Gastrocnemius medialis (tissue), 4 donors: ENCODE data around the gene MAD2L1BP. TPM values are rescaled to one million over a fixed set of nuclear protein-coding genes. Genes with fewer than 3 reads are reported as not detected.

Experiments used
- ATAC-seq, 2 donors: fragments of 150-250 bp; one replicate each; pipeline ENCODE4 v1.9.1; 2016
- DNase-seq, 2 donors: peaks; one replicate each; pipeline ENCODE4 v3.0.0-alpha.2; 2019
- H3K27ac ChIP-seq, 4 donors: fragments of 200-600 bp; sonication (generic); 1 replicate in 1 of 4; 2 replicates in 3 of 4; pipeline ENCODE4 v1.5.1; 2016 to 2018; ENCODE audit warnings: mild to moderate bottlenecking in 2 of 4, moderate library complexity in 1 of 4
- H3K27me3 ChIP-seq, 3 donors: fragments of 200-600 bp; sonication (generic) in 2 of 3; 1 replicate in 1 of 3; 2 replicates in 2 of 3; pipeline versions ENCODE4 v1.5.1 to v1.6.0; 2016 to 2019; ENCODE audit warnings: mild to moderate bottlenecking in 1 of 3, moderate library complexity in 1 of 3
- H3K36me3 ChIP-seq, 2 donors: fragments of 200-600 bp; sonication (generic) in 1 of 2; one replicate each; pipeline ENCODE4 v1.5.1; 2017 to 2018
- H3K4me1 ChIP-seq, 2 donors: fragments of 200-600 bp; sonication (generic) in 1 of 2; one replicate each; pipeline ENCODE4 v1.5.1; 2016 to 2017; ENCODE audit warnings: mild to moderate bottlenecking in 2 of 2
- H3K4me3 ChIP-seq, 4 donors: fragments of 200-600 bp; sonication (generic) in 3 of 4; 1 replicate in 1 of 4; 2 replicates in 3 of 4; pipeline ENCODE4 v1.5.1; 2016 to 2019; ENCODE audit warnings: mild to moderate bottlenecking in 2 of 4
- H3K9me3 ChIP-seq, 3 donors: fragments of 200-600 bp; sonication (generic) in 2 of 3; 1 replicate in 1 of 3; 2 replicates in 2 of 3; pipeline ENCODE4 v1.5.1; 2016 to 2019
- POLR2A ChIP-seq, 2 donors: fragments of 450-650 bp; IDR thresholded peaks; one replicate each; pipeline ENCODE4 v1.6.1; 2017; ENCODE audit warnings: antibody characterized with exemption in 2 of 2, mild to moderate bottlenecking in 2 of 2, moderate library complexity in 2 of 2
- in situ Hi-C, 4 donors: fragments of 200-750 bp; cut with MboI; loops; one replicate each; pipeline versions ENCODE4 v1.15.0 to v1.8.0; 2017; ENCODE audit warnings: low sequenced_read_pairs in 4 of 4
- intact Hi-C: fragments of 100-400 bp; cut with DNase I; formaldehyde crosslinking; loops from one replicate; pipeline ENCODE4 v1.15.1; 2023; ENCODE audit warnings: low total_unique reads
- total RNA-seq, 4 donors: library from RNA; depleted of rRNA; stranded (reverse); fragments of >200 nt; gene quantifications; one replicate each; pipeline versions ENCODE4 v1.1.0 to v1.2.3, GENCODE V29; 2016
- TF ChIP-seq, protein P1 (sequence below), 5 experiments: fragments of 450-650 bp in 3 of 5; fragments of 200-600 bp in 2 of 5; sonication (generic) in 2 of 5; IDR thresholded peaks in 4 of 5; conservative IDR thresholded peaks in 1 of 5; 1 replicate in 4 of 5; 2 replicates in 1 of 5; pipeline ENCODE4 v1.5.1; 2016 to 2019; ENCODE audit warnings: antibody characterized with exemption in 5 of 5, mild to moderate bottlenecking in 3 of 5, moderate library complexity in 3 of 5

MAD2L1BP gene
- total RNA-seq, 4 donors from 2014 or later = 25.1 to 55.4 (median 25.2) TPM

DNA sequence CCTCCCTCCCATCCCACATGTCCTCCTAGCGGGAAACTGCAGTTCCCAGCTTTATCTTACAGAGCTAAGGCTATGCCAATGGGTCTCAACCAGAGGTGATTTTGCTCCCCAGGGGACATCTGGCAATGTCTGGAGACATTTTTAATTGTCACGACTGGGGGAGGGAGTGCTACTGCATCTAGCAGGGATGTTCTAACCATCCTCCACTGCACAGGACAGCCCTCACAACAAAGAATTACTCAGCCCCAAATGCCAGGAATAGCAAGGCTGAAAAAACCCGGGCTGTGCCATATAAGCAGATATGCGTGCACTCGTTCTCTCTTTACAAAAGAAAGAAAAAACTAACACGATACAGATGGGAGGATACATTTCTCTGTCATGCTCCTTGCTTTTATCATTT, 43.4 kb downstream of the MAD2L1BP start:
- Histone ChIP-seq H3K27me3 (no peaks in the 10 kb centered on the region), H3K36me3 (peaks cover 0 to 17% of the 10 kb centered on the region in 2 donors), H3K4me1 (peaks cover 90 to 97% of the 10 kb centered on the region in 2 donors), H3K9me3 (no peaks in the 10 kb centered on the region), H3K27ac (peak overlapping the region; percentile 95 to 97 (median 96)), H3K4me3 (peak overlapping the region in 2 of 4 donors; percentile 1 to 42)
- intact Hi-C loops = no loop called here
- peak in 1 of 2 donors; percentile 6 for ATAC-seq
- in situ Hi-C loops = no loop called here
- DNase-seq = peak in 1 of 2 donors; percentile 35
- TF ChIP-seq POLR2A (IDR thresholded peaks at IDR 0.05) = no peak
- TF ChIP-seq, protein P1, sequence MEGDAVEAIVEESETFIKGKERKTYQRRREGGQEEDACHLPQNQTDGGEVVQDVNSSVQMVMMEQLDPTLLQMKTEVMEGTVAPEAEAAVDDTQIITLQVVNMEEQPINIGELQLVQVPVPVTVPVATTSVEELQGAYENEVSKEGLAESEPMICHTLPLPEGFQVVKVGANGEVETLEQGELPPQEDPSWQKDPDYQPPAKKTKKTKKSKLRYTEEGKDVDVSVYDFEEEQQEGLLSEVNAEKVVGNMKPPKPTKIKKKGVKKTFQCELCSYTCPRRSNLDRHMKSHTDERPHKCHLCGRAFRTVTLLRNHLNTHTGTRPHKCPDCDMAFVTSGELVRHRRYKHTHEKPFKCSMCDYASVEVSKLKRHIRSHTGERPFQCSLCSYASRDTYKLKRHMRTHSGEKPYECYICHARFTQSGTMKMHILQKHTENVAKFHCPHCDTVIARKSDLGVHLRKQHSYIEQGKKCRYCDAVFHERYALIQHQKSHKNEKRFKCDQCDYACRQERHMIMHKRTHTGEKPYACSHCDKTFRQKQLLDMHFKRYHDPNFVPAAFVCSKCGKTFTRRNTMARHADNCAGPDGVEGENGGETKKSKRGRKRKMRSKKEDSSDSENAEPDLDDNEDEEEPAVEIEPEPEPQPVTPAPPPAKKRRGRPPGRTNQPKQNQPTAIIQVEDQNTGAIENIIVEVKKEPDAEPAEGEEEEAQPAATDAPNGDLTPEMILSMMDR (IDR thresholded peaks at IDR 0.05 in 4 of 5, conservative IDR thresholded peaks at IDR 0.05 in 1 of 5) = no peak

DNA sequence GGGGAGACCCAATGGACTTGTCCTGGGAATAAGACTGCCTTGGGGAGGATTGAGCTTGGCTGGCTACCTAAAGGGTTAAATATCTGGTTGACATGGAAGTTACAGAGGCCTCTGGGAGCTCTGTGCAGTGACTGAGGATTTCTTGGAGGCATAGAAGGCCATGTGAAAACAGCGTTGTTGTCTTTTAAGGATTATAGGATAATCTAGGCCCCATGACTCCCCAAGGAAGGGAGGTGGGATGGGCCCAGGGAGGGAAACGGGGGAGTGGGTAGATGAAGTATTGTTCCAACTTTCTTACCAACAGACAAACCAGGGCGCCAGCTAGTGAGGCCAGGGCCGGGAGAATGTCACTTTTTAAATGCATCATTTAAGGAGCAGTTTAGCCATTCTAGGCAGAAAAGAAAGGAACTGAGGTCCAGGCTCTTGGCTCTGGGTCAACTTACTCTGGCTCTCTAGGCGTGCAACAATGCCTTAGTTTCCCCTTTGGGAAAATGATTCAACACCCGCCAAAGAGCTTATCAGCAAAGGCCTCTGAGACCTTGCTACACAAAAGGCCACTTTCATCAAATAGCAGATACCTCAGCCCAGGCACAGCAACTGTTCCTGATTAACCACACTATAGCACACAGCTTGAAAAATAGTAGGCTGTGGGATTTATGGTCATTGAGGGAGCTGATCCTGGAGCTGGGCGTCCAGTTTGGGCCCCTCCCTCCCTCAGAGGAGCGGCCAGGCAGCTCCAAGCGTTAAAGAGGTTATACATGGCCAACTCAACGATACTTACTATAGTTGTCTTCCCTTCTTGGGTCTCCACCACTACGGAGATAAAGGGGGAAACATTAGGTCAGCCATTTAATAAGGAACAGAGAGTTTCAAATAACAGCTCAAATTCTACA, 44.9 kb downstream of the MAD2L1BP start:
- H3K27me3 ChIP-seq = no peaks in the 10 kb centered on the region
- intact Hi-C loops = no loop called here
- in situ Hi-C loops = no loop called here
- no peak for DNase-seq
- ATAC-seq = no peak
- peaks cover 0 to 3% of the 10 kb centered on the region in 2 donors for H3K36me3 ChIP-seq
- peaks cover 91 to 95% of the 10 kb centered on the region in 2 donors for H3K4me1 ChIP-seq
- H3K4me3 ChIP-seq = no peak overlapping the region
- TF ChIP-seq POLR2A (IDR thresholded peaks at IDR 0.05) = no peak
- TF ChIP-seq, protein P1 (IDR thresholded peaks at IDR 0.05 in 4 of 5, conservative IDR thresholded peaks at IDR 0.05 in 1 of 5) = no peak
- H3K27ac ChIP-seq = peak overlapping the region; percentile 95 to 97 (median 96)
- no peaks in the 10 kb centered on the region for H3K9me3 ChIP-seq

DNA sequence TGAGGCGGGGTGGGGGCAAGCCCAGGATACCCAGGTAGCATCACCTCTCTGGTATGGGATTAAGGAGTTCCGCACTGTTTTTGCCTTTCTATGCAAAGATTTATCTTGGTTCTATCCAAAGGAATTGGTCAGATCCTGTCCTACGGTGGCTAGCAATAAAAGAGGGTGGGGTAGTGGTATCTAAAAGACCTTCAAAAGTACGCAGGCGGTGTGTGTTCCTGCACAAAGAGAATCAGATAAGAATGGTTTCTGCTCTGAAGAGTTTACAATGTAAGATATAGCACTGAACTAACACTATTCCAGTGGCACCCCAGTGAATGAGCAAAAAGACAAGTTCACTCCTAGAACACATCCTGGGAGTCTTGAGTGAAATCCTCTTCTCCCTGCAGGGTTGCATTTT, 45.7 kb downstream of the MAD2L1BP start:
- H3K27ac ChIP-seq = peak overlapping the region; percentile 95 to 97 (median 96)
- intact Hi-C loops (no loop called here), in situ Hi-C loops (no loop called here)
- H3K9me3 ChIP-seq = no peaks in the 10 kb centered on the region
- H3K36me3 ChIP-seq = no peaks in the 10 kb centered on the region
- no peak for DNase-seq
- H3K4me3 ChIP-seq = no peak overlapping the region
- peaks cover 91 to 95% of the 10 kb centered on the region in 2 donors for H3K4me1 ChIP-seq
- no peak for TF ChIP-seq POLR2A (IDR thresholded peaks at IDR 0.05)
- TF ChIP-seq, protein P1 (IDR thresholded peaks at IDR 0.05 in 4 of 5, conservative IDR thresholded peaks at IDR 0.05 in 1 of 5) = no peak
- no peaks in the 10 kb centered on the region for H3K27me3 ChIP-seq
- ATAC-seq = no peak

DNA sequence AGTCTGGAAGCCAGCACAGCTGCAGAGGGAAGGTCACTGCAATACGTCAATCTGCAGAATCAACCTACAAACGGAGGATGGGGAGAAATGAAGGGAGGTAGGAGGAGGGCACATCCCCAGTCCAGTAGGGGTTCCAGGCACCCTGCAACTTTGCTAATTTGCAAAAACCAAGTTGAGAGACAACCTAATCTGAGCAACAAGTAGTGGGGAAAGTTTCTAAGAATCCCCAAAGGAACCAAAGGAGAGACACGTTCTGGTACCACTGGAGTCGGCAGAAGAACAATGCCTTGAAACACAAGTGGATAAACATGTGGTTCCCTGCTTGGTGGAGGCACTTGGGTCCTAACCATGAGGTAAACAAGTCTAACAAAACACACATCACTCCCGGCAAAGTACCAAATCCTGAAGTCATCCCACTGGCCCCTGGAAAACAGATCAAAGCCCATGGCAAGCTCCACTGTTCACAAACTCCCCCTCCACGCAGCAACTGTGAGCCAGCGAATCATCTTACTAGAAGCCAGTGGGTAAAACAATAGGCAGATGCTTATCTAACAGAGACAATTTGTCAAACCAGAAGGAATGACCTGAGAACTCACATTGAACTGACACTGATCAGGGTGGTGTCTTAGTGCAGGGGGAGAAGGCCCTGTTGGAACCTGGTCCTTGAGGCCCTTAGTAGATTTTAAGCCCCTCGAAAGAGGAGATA, 47.2 kb downstream of the MAD2L1BP start:
- peak overlapping the region in 2 of 4 donors; percentile 1 to 9 for H3K4me3 ChIP-seq
- H3K9me3 ChIP-seq = no peaks in the 10 kb centered on the region
- no peak for ATAC-seq
- no peaks in the 10 kb centered on the region for H3K36me3 ChIP-seq
- TF ChIP-seq POLR2A (IDR thresholded peaks at IDR 0.05) = peak in 1 of 2 donors; percentile 9
- TF ChIP-seq, protein P1 (IDR thresholded peaks at IDR 0.05 in 4 of 5, conservative IDR thresholded peaks at IDR 0.05 in 1 of 5) = no peak
- peak overlapping the region; percentile 95 to 97 (median 96) for H3K27ac ChIP-seq
- no peaks in the 10 kb centered on the region for H3K27me3 ChIP-seq
- no peak for DNase-seq
- intact Hi-C loops = no loop called here
- H3K4me1 ChIP-seq = peaks cover 88 to 89% of the 10 kb centered on the region in 2 donors
- in situ Hi-C loops = no loop called here
